ENCODE results near the gene USP4. TPM values are rescaled to one million over a fixed set of nuclear protein-coding genes. Genes with fewer than 3 reads are reported as not detected.

USP4 gene, protein sequence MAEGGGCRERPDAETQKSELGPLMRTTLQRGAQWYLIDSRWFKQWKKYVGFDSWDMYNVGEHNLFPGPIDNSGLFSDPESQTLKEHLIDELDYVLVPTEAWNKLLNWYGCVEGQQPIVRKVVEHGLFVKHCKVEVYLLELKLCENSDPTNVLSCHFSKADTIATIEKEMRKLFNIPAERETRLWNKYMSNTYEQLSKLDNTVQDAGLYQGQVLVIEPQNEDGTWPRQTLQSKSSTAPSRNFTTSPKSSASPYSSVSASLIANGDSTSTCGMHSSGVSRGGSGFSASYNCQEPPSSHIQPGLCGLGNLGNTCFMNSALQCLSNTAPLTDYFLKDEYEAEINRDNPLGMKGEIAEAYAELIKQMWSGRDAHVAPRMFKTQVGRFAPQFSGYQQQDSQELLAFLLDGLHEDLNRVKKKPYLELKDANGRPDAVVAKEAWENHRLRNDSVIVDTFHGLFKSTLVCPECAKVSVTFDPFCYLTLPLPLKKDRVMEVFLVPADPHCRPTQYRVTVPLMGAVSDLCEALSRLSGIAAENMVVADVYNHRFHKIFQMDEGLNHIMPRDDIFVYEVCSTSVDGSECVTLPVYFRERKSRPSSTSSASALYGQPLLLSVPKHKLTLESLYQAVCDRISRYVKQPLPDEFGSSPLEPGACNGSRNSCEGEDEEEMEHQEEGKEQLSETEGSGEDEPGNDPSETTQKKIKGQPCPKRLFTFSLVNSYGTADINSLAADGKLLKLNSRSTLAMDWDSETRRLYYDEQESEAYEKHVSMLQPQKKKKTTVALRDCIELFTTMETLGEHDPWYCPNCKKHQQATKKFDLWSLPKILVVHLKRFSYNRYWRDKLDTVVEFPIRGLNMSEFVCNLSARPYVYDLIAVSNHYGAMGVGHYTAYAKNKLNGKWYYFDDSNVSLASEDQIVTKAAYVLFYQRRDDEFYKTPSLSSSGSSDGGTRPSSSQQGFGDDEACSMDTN
- total RNA-seq = 10 to 100 TPM; 29.9 to 34.2 (median 31.5) TPM

GRCh38 chr3:49339941-49340800 is at the start of gene USP4:
TSS of gene USP4 (minus strand) at chr3:49340053. CDS start at chr3:49340024, 29 bp downstream.
- 2 to 3% methylated on average over 51 to 69 of the region's 70 CpGs for WGBS, 2 donors
- DNase-seq (ENCODE audit: low spot score in 2 of 2) = peak; percentile 87 to 97
- H3K4me3 ChIP-seq (ENCODE audit: low read depth, poor library complexity, severe bottlenecking) = peak within 1 kb of the TSS; percentile 91
- TF ChIP-seq POLR2A (IDR thresholded peaks at IDR 0.05) = no peak
- no peak for TF ChIP-seq CTCF (IDR thresholded peaks at IDR 0.05)
- intact Hi-C loops (cut with DNase I; ENCODE audit: low total_unique reads) = no loop called here

DNA sequence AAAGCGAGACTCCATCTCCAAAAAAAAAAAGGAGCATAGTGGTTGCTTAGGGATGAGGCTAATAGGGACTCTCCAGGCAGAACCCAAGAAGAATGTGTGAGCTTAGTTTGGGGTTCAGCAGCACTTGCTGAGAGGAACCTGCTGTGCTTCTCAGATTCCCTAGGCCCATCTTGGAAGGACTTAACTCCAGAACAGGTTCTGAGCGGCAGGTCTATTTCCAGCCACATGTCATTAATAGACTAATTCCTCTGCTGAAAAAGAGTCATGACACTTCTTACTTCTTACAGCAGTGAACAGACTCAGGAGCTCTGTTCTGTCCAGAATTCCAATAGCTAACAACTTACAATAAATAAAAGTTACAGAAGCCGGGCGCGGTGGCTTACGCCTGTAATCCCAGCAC is 49.4 kb upstream of the USP4 start:
- intact Hi-C loops (cut with DNase I; ENCODE audit: low total_unique reads) = no loop called here
- DNase-seq (ENCODE audit: low spot score in 2 of 2) = no peak
- 97 to 98% methylated on average over 6 of the region's 6 CpGs for WGBS, 2 donors
- TF ChIP-seq CTCF (IDR thresholded peaks at IDR 0.05) = no peak
- TF ChIP-seq POLR2A (IDR thresholded peaks at IDR 0.05) = no peak
- H3K4me3 ChIP-seq (ENCODE audit: low read depth, poor library complexity, severe bottlenecking) = no peak overlapping the region

- TF ChIP-seq POLR2A (IDR thresholded peaks at IDR 0.05) (no peak), CTCF (IDR thresholded peaks at IDR 0.05) (no peak)
- DNase-seq (ENCODE audit: low spot score in 2 of 2) = no peak
- 65 to 85% methylated on average over 1 of the region's 1 CpG for WGBS, 2 donors
- H3K4me3 ChIP-seq (ENCODE audit: low read depth, poor library complexity, severe bottlenecking) = no peak overlapping the region
- intact Hi-C loops (cut with DNase I; ENCODE audit: low total_unique reads) = no loop called here
Measured at GRCh38 chr3:49388289-49388820, 48.5 kb upstream of the USP4 start.

- no peak for TF ChIP-seq POLR2A (IDR thresholded peaks at IDR 0.05)
- no peak for TF ChIP-seq CTCF (IDR thresholded peaks at IDR 0.05)
- DNase-seq (ENCODE audit: low spot score in 2 of 2) = no peak
- intact Hi-C loops (cut with DNase I; ENCODE audit: low total_unique reads) = no loop called here
- H3K4me3 ChIP-seq (ENCODE audit: low read depth, poor library complexity, severe bottlenecking) = no peak overlapping the region
- 93% methylated on average over 2 of the region's 2 CpGs for WGBS, 2 donors
Measured at GRCh38 chr3:49387721-49388120, 47.9 kb upstream of the USP4 start.

Measured in lower leg skin (tissue), 4 donors.